Measurements from ENCODE around the gene EXOC5.
"Not testable (repeated sequence)": the region's sequence is repeated elsewhere in the genome, so short reads cannot be mapped to it uniquely, and the experiment has no call there.

EXOC5 gene

DNA sequence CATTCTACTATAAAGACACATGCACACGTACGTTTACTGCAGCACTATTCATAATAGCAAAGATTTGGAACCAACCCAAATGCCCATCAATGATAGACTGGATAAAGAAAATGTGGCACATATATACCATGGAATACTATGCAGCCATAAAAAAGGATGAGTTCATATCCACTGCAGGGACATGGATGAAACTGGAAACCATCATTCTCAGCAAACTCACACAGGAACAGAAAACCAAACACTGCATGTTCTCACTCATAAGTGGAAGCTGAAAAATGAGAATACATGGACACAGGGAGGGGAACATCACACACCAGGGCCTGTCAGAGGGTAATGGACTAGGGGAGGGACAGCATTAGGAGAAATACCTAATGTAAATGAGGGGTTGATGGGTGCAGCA is 10.5 kb downstream of the EXOC5 start:
- DNase-seq (ENCODE audit: low spot score): not testable (repeated sequence)

DNA sequence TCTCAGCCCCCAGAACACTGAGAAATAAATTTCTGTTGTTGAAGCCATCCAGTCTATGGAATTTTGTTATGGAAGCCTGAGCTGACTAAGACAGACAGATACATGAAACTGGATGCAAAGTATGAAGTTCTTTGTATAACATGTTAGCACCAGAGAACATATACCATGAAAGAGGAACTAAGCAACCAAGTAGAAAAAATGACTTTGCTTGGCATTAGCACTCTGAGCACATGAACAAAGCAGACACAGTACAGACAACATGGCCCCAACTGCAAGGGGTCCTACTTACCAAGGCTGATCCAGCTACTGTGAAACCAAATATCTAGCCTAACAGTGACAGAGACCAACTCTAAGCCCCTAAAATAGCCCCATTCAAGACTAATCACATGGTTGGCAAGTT is 13.8 kb downstream of the EXOC5 start:
- DNase-seq (ENCODE audit: low spot score): no peak

DNA sequence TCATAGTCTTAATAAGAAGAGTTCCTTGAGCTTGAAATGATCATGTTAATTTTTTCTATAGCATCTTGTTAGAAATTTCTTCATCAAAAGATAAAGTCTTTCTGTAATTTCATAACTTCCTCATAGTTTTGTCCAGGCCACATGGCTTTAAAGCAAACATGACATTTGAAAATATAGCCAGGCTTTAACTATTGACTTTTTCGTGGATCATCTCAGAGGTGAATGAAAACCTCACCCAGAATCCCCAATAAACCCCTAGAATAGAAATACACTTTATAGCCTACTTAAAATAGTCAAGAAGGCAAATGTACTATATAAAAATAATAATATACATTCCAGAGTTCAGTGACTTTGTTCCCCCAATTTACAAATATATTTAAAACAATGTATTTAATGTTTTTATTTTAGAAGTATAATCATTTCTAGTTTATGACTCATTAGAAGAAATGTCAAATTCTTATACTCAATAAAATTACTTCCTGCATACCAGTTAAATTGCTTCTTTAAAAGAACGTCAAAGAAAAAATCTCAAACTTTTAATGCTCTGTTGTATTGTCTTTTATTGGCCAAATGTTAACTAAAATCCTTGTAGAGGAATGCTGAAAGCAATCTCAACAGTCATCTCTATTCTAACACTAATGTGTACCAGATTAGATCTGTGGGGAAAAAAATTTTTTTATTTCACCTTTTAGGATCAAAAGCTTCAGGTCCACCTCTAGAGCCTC is 21.6 kb downstream of the EXOC5 start:
- no peak for DNase-seq (ENCODE audit: low spot score)

DNA sequence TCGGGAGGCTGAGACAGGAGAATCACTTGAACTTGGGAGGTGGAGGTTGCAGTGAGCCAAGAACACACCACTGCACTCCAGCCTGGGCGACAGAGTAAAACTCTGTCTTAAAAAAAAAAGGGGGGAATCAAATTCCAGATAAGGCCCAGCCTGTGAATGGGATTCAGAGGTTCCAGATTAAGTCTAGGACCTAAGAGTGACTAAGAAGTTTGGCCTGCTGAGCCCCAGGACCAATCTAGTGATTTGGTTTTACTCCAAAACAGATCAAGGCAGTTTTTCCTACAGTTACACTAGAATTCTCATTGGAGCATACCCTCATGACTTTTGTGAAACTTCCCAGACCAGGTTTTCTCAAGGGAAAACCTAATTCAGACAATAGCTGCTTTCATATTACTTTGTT is 22.8 kb downstream of the EXOC5 start:
- DNase-seq (ENCODE audit: low spot score): no peak

DNA sequence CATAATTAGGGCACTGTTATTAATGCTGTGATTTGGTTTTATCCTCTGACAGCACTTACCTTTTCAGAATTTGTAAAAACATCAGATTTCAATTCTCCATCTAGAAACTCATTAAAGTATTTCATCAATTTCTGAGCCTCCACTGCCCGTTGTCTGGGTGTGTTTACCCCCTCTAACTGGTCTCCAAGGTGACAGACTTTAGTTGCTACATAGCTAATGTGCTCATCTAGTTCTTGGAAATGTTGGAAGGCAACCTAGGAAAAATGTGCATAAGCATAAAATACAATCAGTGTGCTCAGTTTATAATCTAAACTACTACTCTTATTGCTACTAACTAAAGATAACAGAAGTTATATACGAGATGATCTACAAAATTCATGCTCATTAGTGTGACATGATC is 24.6 kb downstream of the EXOC5 start:
- DNase-seq (ENCODE audit: low spot score): no peak

DNA sequence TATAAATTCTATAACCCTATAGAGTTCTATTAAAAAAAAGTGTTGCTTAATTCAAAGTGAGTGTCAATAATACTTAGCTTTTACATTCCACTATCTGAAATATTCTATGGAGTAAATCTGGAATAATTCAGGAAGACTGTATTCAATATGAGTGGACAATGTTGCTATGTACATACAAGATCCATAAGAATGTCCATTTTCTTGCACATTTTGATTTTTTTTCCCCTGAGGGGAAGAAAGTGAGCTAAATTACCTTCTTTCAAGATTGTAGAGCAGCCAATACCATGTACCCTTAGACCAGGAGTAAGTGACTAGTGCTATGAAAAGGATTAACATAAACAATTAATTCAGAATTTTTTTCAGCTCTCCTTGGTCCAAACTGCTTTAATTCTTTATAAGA is 25.4 kb downstream of the EXOC5 start:
- no peak for DNase-seq (ENCODE audit: low spot score)

DNA sequence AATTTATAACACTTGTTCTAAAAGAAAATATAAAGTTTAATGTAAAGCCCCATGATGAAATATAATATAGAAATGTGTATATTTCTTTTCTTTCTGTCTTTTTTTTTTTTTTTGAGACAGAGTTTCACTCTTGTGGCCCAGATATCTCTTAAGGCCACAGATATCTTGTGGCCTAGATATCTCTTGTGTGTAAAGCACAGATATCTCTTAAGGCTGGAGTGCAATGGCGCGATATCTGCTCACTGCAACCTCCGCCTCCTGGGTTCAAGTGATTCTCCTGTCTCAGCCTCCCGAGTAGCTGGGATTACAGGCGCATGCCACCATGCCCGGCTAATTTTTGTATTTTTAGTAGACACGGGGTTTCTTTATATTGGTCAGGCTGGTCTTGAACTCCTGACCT is 28.6 kb downstream of the EXOC5 start:
- DNase-seq (ENCODE audit: low spot score): not testable (repeated sequence)

DNA sequence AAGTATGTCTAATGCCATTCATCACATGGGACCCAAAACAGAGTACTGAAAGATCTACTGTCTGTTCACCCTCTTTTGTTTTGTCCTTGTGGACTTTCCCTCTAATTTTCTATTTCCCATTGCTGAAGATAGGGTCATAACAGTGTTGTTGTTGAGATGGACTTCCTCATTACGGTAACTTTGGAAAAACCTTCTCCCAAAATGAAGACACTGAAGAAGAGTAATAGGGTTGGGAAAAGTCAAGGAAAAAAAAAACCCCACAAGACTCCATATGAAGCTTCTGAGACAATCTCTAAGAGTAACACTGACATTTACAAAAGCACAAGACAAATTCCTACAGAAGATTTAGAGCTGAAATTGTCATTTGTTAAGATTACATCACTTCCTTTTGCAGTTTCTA is 36.7 kb downstream of the EXOC5 start:
- DNase-seq (ENCODE audit: low spot score): no peak

DNA sequence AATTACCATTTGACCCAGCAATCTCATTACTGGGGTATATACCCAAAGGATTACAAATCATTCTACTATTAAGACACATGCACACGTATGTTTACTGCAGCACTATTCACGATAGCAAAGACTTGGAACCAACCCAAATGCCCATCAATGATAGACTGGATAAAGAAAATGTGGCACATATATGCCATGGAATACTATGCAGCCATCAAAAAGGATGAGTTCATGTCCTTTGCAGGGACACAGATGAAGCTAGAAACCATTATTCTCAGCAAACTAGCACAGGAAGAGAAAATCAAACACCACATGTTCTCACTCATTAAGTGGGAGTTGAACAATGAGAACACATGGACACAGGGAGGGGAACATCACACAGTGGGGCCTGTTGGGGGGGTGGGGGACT is 40.4 kb downstream of the EXOC5 start:
- not testable (repeated sequence) for DNase-seq (ENCODE audit: low spot score)

DNA sequence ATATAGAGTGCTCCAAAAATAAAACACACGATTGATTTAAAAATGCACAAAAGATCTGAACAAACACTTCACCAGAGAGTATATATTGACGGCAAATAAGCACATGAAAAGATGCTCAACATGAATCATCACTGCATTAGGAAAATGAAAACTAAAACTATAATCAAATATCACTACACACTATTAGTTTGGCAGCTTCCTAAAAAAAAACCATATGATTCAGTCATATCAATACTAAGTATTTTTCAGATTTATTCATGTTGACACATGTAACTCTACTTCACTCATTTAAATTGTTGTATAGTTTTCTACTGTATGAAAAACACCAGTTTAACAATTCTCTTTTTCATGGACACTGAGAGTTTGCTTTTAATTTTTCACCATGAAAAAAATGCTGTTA is 41.6 kb downstream of the EXOC5 start:
- no peak for DNase-seq (ENCODE audit: low spot score)

DNA sequence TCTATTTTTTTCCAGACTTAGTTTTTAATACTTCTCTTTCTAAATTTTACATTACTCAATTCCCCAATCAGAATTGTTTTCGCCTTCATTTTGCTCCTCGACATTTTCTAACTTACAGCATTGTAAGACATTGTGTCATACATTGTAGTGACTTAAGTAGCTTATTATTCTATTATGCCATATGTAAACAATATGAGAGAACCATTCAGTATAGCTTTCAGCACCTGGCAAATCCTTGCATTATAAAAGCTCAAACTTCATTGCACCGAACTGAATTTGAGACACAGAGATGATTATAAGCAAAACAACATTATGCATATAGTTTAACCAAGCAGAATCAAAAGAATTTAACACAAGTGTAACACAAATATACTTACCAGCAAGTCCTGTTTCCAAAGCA is 46.8 kb downstream of the EXOC5 start:
- no peak for DNase-seq (ENCODE audit: low spot score)

DNA sequence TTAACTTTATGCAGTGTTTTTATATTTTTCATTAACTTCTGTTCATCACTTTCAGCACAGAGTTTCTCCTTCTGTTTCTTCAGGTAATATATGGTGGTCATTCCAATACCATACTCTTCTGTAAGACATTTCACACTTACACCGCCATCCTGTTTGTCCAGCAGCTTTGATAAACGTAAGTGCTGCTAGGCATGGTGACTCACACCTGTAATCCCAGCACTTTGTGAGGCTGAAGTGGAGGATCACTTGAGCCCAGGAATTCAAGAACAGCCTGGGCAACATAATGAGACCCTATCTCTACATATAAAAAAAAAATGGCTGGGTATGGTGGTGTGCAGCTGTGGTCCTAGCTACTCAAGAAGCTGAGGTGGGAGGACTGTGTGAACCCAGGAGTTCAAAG is 55.8 kb downstream of the EXOC5 start:
- no peak for DNase-seq (ENCODE audit: low spot score)

DNA sequence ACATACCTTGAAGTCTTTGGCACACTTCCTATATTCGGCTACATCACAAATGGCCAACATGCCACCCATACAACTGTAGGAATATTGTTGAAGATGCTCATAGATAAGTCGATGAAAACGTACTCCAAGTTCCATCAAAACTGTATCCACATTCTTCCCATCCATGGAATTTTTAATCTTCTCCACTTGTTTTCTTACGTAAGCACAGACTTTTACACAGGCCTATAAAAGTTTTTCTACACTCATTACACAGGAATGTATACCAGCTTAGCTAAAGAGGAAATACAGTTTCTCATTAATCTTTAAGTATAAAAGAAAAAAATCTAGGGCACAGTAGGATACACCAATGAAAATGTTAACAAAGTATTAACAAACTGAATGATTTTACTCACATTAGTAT is 59.1 kb downstream of the EXOC5 start:
- DNase-seq (ENCODE audit: low spot score): peak; percentile 35

DNA sequence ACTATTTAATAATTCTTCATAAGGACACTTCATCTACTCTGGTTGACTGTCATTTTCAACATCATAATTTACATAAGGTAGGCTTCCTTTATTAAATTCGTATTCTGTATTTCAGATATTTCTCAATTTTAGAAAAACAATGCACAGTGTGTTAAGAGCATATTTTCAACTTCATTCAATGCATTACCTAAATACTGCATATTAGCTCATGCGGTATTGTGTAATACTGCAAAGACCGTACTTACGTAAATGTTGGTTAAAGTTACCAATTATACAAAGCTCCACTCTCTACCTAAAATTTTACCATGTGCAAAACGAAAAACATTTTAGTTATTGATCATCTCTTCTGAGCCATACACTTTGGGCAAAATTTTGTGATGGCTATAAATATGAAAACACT is 62.8 kb downstream of the EXOC5 start:
- no peak for DNase-seq (ENCODE audit: low spot score)

DNA sequence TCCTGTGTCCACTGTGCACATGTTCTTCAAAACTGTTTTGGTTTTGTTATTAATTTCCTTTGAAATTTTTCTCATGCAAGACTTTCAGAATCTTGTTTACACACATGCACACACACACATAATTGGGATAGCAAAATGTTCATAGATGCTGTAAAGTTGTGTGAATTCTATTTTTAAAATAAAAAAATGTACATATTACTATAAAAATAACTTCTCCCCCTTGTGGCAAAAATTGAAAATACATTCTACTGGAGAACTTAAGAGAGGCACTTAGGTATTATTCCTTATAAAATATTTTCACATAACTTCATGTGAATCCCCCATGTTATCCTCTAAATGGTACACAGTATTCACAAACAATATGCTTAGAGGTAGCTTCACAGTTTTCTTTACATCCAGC is 66.0 kb downstream of the EXOC5 start:
- DNase-seq (ENCODE audit: low spot score): not testable (repeated sequence)

DNA sequence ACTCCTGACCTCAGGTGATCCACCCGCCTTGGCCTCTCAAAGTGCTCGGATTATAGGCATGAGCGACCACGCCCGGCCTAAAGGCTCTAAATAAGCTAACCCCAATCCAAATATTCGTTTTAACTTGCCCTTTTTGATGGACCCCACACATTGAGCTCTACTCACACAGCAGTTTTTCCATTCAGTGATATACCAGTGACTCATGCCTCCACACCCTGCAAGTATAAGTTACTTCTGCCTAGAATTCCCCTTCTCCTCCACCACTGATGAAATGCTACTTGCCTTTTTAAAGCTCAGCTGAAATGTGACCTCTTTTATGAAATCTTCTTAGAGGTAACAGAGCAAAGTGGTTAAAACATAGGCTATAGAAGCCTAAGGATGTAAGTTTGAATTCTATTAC is 68.8 kb downstream of the EXOC5 start:
- DNase-seq (ENCODE audit: low spot score): no peak

DNA sequence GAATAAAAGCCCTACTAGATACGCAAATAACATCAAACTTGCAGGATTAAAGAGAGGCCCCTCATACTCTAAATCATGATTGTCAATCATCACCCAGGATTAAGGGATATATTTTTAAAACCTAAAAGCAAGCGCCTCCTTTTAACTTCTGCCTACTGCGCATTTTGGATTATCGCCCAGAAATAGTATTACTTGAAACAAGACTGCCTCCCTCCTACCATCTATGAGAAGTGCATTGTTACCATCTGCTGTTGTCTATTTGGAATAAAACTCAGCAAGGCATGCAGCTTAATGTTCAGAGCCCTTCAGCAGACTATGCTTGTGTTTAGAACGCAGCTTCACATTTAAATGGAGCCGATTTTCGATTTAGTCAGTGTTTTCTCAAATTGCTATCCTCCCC is 79.6 kb downstream of the EXOC5 start:
- DNase-seq (ENCODE audit: low spot score): peak; percentile 47

DNA sequence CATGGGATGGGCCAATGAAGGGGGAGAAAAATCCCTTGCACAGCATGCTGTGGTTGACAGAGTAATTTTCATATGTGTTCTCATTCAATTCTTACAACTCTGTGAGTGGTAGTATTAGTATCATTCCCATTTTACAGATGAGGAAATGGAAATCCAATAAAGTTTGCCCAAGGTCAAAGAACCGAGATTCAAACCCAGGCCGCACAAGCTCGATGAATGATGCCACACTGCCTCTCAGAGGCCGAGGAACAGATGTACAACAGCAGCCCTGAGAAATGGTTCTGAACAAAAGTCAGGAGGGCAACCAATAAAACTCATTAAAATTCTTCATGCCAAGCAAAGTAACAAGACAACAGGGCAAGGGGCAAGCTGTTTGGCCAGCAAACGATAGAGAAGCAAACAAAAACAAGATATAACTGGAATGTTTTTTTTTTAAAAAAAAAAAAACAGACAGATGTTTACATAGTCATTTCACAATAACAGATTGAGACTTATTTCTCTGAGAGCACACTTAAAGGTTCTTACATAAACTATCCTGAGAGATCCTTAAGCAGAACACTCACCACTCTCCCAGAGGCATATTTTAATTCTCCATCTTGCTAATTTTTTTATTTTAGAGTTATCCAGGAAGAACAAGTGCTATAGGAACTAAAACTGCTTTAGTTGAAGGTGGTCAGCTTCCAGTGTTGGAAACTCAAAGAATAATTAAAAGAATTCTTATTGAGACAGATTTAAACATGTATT is 85.8 kb downstream of the EXOC5 start:
- DNase-seq (ENCODE audit: low spot score): no peak

DNA sequence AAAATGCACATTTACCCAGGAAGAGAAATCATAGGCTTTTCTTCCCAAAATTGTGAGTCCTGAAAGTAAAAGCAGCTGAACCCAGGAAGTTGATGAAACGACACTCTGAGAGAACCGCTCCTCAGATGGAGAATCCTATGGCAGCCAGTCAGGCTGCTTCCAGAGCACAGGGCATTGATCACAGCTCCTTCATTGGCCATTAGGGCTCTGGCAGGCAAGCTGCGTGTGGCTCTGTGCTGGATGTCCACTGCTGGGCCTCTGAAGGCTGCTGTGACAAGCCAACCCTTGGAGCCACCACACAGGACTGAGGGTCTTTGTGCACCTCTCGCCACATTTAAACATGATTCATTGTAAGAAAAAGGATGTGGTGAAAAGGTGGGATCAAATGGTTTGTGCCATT is 89.4 kb downstream of the EXOC5 start:
- no peak for DNase-seq (ENCODE audit: low spot score)

DNA sequence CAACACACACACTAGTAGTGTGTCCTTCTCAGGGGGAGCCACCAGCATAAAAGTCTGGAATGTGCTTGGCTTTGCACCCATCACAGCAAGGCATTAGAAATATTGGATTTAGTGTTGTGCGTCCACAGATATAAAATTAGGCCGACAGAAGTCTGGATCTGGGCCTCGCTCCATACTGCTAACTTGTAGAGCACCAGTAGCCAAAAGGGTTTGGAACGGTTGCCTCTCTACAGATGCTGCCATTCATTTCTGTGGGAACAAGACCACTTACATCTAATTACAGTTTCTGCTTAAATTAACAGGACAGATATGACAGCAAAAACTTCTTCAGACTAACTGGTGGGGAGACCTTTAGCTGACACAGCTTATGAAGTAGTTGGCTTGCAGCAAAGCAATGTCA is 94.2 kb downstream of the EXOC5 start:
- no peak for DNase-seq (ENCODE audit: low spot score)

DNA sequence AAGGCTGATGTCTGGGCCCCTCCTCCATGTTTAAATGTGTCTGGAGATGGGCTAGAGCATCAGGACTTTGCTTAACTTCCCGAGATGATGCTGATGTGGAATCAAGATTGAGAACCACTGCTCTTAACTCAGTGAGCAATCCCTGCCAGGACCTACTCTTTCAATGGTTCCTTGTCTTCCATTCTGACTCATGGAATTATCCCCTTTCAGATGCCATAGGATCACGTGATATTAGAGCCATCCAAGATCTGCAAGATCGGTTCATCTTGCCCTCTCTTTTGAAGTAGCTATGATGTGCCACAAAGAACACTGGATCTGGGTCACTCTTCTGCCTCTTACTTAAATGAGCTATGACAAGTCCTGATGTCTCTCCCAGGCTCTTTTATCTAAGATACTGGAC is 96.8 kb downstream of the EXOC5 start:
- DNase-seq (ENCODE audit: low spot score): no peak

DNA sequence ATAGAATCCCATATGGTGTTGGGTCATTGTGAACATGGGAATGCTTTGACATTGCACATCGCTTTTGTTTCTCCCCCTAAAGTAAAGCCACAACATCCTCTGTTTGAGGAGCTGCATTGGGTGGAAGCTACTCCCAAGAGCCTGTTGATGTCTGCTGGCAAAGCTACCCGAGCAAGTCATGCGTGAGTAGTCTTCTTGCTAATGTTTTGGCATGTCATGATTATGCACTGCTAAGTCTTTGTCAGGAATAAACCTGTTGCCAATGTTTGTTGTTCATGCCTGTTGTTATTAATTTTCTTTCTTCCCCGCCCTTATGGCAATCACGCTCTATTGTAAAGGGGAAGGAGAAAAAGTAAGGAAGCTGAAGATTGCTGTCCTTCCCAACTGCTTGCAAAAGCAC is 97.3 kb downstream of the EXOC5 start:
- DNase-seq (ENCODE audit: low spot score): no peak

DNA sequence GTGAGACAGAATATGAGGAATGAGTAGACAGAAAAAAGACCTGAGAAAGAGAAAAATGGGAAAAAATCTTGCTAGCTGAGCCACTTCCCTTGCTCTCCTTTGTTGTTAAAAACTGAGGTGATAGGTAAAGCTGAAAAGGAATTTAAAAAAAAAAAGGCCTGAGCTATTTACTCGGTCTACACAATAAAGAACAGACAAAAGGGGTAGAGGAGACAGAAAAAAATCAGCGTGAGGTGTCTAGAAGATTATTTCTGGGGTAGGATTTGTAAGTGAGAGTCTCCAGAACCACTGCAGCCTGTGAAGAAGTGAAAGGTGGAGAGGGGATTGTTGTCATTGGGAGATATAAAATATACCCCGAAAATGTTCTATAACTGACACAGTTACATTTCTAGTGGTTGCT is 98.8 kb downstream of the EXOC5 start:
- DNase-seq (ENCODE audit: low spot score): no peak

DNA sequence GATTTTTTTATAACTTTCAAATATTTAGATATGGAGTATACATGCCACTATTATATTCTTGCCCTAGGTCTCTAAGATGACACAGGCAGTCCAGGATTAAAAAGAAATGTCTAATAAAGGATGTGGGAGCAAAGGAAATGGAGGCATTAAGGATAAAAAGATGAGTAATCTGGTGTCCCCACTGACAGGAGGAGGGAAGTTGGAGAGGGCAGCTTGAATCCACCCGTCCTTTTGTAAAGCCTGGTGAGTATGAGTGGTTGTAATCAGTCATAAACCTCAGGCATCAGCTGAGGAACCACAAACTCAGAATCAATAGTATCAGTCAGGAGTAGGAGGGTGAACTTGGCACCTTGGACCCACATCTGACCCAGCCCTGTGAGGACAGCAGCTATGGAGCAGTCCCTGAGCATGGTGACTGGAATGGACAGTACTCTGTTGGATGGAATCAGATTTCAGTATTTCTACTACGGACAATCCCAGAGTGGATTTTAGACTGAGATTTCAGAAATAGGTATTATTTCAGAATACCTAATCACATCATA is 100.5 kb downstream of the EXOC5 start:
- no peak for DNase-seq (ENCODE audit: low spot score)
